GM13977 (cell line): ENCODE data around the gene PRKAG2.
"Not testable (repeated sequence)": the region's sequence is repeated elsewhere in the genome, so short reads cannot be mapped to it uniquely, and the experiment has no call there.

Experiments used
- DNase-seq: peaks from one replicate; pipeline ENCODE4 v3.0.0; 2012; ENCODE audit warnings: low spot score
- CTCF ChIP-seq: IDR thresholded peaks from 2 replicates; pipeline ENCODE4 v1.5.1; 2012; ENCODE audit warnings: mild to moderate bottlenecking, control low read depth; ENCODE audit not compliant: insufficient read depth; ENCODE audit errors: extremely low read depth, missing control alignments
- in situ Hi-C: fragments of 300-500 bp; cut with MboI; formaldehyde crosslinking; loops from one replicate; pipeline ENCODE4 v1.12.0; 2022; ENCODE audit warnings: low sequenced_read_pairs, low pct_unique_long_range_greater_than_20kb, mixed read lengths, inconsistent platforms; ENCODE audit not compliant: unreplicated experiment

PRKAG2 gene

GRCh38 chr7:151875942-151876898, 695 bp downstream of the PRKAG2 start:
- DNase-seq = peak; percentile 72
- in situ Hi-C loops = no loop called here
- no peak for TF ChIP-seq CTCF

GRCh38 chr7:151874479-151874878, 2.4 kb downstream of the PRKAG2 start:
- in situ Hi-C loops, DNase-seq: not testable (repeated sequence)

- DNase-seq = no peak
- no peak for TF ChIP-seq CTCF
- in situ Hi-C loops = no loop called here
Measured at GRCh38 chr7:151873402-151873965, 3.4 kb downstream of the PRKAG2 start.

GRCh38 chr7:151872531-151873401, 4.1 kb downstream of the PRKAG2 start:
- no peak for DNase-seq
- TF ChIP-seq CTCF = no peak
- in situ Hi-C loops = no loop called here

GRCh38 chr7:151871904-151872303, 5.0 kb downstream of the PRKAG2 start:
- TF ChIP-seq CTCF = no peak
- in situ Hi-C loops = no loop called here
- no peak for DNase-seq

- DNase-seq = no peak
- in situ Hi-C loops = no loop called here
- TF ChIP-seq CTCF = no peak
Measured at GRCh38 chr7:151871189-151871735, 5.7 kb downstream of the PRKAG2 start.
